Measurements from ENCODE around the gene SCN3A.

DNA sequence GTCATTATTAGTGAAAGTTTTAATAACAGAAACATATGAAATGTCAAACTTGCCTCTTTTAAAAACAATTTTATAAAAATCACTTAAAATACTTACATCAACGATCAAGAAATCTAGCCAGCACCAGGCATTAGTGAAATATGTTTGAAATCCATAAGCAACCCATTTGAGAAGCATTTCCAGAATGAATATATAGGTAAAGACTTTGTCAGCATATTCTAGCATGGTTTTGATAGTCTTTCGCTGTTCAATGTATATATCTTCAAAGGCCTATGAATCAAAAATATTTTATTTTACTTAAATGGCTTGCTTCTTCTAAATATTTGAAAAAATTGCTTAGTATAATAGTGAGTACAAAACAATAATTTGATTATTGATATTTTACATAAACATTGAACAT lies 91.1 kb downstream of the SCN3A start:
- no peak for TF ChIP-seq TAF1 (IDR thresholded peaks at IDR 0.05; ENCODE audit: borderline replicate concordance, insufficient read depth, low read length)
- no peak for TF ChIP-seq POLR2AphosphoS5 (IDR thresholded peaks at IDR 0.05; ENCODE audit: low read depth, low read length)
- TF ChIP-seq SIN3A (IDR thresholded peaks at IDR 0.05; ENCODE audit: borderline replicate concordance, insufficient read depth, low read length) = no peak
- TF ChIP-seq FOXP2 (optimal IDR thresholded peaks at IDR 0.05; ENCODE audit: borderline replicate concordance, extremely low read depth, extremely low read length, insufficient read depth) = no peak
- TF ChIP-seq, protein P1, sequence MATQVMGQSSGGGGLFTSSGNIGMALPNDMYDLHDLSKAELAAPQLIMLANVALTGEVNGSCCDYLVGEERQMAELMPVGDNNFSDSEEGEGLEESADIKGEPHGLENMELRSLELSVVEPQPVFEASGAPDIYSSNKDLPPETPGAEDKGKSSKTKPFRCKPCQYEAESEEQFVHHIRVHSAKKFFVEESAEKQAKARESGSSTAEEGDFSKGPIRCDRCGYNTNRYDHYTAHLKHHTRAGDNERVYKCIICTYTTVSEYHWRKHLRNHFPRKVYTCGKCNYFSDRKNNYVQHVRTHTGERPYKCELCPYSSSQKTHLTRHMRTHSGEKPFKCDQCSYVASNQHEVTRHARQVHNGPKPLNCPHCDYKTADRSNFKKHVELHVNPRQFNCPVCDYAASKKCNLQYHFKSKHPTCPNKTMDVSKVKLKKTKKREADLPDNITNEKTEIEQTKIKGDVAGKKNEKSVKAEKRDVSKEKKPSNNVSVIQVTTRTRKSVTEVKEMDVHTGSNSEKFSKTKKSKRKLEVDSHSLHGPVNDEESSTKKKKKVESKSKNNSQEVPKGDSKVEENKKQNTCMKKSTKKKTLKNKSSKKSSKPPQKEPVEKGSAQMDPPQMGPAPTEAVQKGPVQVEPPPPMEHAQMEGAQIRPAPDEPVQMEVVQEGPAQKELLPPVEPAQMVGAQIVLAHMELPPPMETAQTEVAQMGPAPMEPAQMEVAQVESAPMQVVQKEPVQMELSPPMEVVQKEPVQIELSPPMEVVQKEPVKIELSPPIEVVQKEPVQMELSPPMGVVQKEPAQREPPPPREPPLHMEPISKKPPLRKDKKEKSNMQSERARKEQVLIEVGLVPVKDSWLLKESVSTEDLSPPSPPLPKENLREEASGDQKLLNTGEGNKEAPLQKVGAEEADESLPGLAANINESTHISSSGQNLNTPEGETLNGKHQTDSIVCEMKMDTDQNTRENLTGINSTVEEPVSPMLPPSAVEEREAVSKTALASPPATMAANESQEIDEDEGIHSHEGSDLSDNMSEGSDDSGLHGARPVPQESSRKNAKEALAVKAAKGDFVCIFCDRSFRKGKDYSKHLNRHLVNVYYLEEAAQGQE (IDR thresholded peaks at IDR 0.05; ENCODE audit: insufficient read depth in 1 of 2, low read depth in 2 of 2, low read length in 2 of 2) = no peak

All from PFSK-1 (cell line).